HG02852 (cell line): ENCODE measurements around the gene NPBWR2.
A peak's percentile ranks its signal among the peaks of the same experiment; 100 is the strongest.
"Not testable (repeated sequence)": the region's sequence is repeated elsewhere in the genome, so short reads cannot be mapped to it uniquely, and the experiment has no call there.

ENCODE experiments used
- ATAC-seq: cut with Tn5 transposase; IDR thresholded peaks from one replicate; pipeline ENCODE4 v1.9.1; 2021; ENCODE audit warnings: mild to moderate bottlenecking, moderate library complexity; ENCODE audit not compliant: unreplicated experiment

Gene NPBWR2

GRCh38 chr20:64088586-64088985, 18.8 kb downstream of the NPBWR2 start:
- ATAC-seq = not testable (repeated sequence)

DNA sequence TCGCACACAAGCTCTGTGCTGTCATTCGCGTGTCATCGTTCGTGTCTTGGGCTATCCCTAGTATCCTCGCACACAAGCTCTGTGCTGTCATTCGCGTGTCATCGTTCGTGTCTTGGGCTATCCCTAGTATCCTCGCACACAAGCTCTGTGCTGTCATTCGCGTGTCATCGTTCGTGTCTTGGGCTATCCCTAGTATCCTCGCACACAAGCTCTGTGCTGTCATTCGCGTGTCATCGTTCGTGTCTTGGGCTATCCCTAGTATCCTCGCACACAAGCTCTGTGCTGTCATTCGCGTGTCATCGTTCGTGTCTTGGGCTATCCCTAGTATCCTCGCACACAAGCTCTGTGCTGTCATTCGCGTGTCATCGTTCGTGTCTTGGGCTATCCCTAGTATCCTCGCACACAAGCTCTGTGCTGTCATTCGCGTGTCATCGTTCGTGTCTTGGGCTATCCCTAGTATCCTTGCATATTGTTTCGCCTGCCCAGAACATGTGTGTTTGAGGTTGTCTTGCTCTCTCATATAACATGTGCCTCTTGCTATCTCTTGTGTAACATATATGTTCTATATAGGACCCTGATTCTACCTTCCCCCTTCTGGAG, 20.0 kb downstream of the NPBWR2 start:
- ATAC-seq = not testable (repeated sequence)

DNA sequence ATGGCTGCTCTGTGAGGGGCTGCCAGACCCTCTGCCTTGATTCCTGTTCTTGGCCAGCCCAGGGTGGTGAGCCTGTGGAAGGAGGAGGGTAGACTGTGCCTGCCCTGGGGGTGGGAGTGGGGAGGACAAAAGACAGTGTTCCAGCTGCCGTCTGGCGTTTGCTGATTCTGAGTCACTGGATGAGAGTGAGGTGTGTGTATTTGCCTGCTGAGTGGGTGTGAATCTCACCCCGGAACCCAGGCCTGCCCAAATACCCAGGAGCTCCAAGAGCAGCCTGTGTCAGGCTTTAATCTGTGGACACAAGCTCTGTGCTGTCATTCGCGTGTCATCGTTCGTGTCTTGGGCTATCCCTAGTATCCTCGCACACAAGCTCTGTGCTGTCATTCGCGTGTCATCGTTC, 20.6 kb downstream of the NPBWR2 start:
- ATAC-seq = no peak

- ATAC-seq = no peak
Observed at GRCh38 chr20:64084685-64085152, 22.6 kb downstream of the NPBWR2 start.

DNA sequence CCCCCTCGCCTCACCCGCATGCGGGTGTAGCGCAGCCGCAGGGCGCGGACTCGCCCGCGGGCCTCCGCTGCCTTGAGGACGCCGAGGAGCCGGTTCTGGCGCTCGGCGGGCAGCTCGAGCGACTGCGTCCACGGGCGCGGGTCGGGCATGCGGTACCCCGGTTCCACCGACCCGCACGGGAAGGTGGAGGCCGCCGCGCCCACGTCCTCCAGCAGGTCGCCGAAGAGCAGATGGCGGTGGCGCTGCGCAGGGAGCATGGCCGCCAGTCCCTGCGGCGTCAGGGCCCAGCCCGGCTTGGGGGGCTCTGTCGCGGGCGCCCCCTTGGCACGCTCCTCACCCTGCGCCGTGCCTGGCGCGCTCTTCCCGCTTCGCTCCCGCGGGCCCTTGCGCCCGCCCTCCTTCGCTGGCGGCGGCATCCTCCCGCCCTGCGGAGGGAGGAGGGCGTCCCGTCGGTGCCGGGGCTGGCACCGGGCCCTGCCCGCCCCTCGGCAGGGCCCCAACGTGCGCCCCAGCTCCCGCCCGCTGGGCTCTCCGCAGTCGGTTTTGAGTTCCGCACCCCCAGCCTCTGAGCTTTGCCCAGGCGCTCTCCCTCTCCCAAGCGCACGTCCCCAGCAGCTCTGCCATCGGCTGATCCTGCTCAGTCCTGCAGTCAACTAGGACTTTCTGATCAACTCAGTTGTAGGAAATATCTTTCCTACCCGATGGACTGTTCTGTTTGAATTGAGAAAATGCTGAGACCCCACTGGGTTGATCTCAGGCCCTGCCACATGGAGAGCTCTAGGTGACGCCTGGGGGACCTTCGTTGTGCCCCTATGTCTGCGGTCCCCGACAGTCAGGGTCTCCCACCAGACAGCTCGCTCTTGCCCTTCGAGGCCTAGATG, 23.3 kb downstream of the NPBWR2 start, which contains the start of gene LKAAEAR1:
Gene LKAAEAR1 (minus strand): TSS at position 595 of the 881 bp plus-strand sequence. CDS start 179 bp downstream, at position 416.
- no peak for ATAC-seq

DNA sequence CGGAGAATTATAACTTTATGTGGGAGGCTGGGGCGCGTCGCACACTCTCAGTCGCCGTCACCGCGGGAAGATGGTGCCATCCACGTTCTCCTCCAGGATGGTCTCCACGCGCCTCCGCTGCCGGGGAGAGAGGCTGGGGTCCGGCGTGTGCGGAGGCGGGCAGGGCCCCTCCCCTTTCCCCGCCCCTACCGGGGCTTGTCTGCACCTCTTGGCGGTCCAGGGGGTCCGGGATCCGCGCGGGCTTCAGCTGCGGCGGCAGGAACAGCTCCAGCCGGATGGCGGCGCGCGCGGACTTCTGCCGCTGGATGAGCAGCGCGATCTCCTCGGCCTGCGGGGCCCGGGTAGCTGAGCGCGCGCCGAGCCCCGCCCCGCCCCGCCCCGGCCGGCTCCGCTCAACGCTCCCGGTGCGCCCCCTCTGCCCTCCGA, 24.0 kb downstream of the NPBWR2 start:
- ATAC-seq = no peak

GRCh38 chr20:64082820-64083377, 24.5 kb downstream of the NPBWR2 start:
- no peak for ATAC-seq

- no peak for ATAC-seq
Observed at GRCh38 chr20:64082126-64082731, 25.1 kb downstream of the NPBWR2 start.

DNA sequence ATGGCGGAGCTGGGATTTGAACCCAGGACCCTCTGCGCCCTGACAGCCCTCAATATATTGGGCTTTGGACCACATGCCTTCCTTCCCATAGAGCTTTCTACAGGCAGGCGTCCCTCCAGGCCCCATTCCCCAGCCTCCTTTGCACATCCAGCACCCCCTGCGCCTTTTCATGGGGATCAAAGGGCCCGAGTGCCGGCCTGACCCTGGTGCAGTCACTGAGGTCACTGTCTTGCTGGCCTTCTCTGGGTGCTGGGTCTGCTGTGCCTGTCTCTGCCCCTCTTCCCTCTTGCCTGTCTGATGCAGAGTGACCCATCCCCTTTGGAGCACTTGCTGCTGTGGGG, 25.8 kb downstream of the NPBWR2 start:
- no peak for ATAC-seq

DNA sequence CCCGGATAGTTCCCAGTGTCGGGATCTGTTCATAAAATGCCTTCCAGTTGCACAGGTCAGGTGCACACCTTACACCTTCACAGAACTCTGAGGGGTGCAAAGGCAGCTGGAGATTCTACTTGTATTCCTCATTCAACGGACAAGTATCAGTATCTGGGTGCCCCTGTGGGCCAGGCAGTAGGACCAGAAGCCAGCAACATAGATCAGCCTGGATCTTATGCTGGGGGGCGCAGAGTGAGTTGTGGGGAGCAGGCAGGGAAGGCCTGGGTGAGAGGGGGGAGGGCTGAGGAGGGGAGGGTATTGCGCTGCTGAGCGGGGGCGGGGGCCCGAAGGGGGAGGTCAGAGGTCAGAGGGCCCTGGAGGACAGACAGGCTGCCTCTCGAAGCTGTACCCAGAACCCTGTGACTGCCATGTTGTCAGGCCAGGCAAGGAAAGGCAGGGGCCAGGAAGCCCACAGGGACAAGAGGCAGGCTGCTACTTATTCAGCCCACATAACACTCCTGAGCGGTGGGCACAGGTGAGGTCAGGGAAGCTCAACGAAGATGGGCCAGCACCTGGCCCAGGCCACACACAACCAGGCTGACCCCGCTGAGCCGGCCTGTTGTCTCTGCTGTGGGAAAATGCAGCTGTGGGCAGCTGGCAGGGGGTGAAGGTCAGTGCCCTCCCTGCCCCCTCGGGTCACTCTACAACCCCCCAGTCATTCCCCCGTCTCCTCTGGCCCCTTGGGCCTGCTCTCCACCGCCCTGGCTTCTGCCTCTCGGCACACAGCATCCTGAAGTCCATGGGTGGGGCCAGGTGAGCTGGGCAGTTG, 26.3 kb downstream of the NPBWR2 start:
- ATAC-seq = no peak

GRCh38 chr20:64080013-64080812, 27.2 kb downstream of the NPBWR2 start, which contains the start of gene OPRL1:
TSS of gene OPRL1 (plus strand) at chr20:64080082. CDS start at chr20:64092721, 12,639 bp downstream.
- ATAC-seq = no peak

DNA sequence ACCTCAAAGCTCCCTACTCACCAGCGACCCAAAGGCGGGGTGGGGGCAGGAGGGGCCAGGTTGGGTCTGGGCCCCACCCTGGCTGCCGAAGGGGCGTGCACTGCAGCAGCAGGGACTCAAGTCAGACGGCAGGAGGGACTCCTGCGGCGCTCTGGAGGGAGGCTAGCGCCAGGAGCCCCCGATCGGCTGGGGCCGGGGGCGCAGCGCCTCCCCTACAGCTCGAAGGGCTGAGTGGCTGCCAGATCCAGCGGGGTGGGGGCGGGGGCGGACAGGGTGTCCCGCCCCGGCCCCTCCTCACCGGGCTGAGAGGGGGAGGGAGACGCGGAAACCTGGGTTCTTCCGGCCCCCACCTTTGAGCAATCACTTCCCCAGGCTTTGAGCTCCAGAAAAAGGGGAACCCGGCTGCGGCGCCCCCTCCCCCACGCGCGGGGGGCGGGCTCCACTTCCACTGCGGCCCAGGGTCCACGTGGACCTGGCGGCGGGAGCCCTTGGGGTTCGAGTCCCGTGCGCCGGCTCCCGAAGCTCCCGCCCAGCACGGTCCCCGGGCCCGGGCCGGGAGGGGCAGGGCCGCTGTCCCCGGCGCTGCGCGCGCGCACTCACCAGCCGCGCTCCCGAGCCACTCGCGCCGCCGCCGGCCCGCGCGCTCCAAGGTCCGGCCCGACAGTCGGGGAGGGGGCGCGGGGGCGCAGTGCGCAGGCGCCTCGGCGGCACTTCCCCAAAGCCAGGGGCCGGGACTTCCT, 27.9 kb downstream of the NPBWR2 start, which contains the start of gene RGS19:
Gene RGS19 (minus strand): TSS at position 246 of the 740 bp plus-strand sequence. CDS start 2,632 bp downstream, outside the sequence.
- peak; percentile 47 for ATAC-seq

- no peak for ATAC-seq
Observed at GRCh38 chr20:64078934-64079272, 28.5 kb downstream of the NPBWR2 start.

- ATAC-seq = no peak
Observed at GRCh38 chr20:64077876-64078551, 29.4 kb downstream of the NPBWR2 start.

GRCh38 chr20:64077541-64077875, 29.9 kb downstream of the NPBWR2 start:
- no peak for ATAC-seq

DNA sequence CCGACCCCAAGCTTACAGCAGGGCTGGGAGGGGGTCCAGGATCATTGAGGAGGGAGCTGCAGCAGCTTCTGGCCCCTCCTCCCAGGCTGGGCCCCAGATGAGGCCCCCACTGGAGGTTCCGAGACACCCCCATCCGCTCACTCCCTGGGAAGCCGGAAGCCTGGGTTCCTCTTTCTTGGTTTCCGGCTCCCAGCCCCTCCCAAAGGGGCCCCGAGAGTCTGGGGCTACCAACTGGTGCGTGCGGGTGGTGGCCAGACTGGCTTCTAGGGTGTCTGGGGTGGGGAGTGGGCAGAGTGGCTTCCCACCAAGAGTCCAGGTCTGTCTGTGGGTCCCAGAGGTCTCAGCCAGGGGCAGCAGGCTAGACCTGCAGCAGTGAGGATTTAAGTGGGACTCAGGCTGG, 30.3 kb downstream of the NPBWR2 start:
- no peak for ATAC-seq

GRCh38 chr20:64076061-64076997, 31.0 kb downstream of the NPBWR2 start:
- no peak for ATAC-seq
